HepG2 (cell line): ENCODE results near the gene FANCG. TPM values are rescaled to one million over a fixed set of nuclear protein-coding genes. Genes with fewer than 3 reads are reported as not detected.

Experiments used
- ATAC-seq: fragments of 200-7000 bp; cut with Tn5 transposase; 3 replicates; pipeline ENCODE4 v1.9.1; 2020; ENCODE audit warnings: mild to moderate bottlenecking, moderate library complexity
- BruUV-seq: library from RNA; stranded (reverse); fragments of 400-500 nt; replicated peaks from 2 replicates; lab custom pipeline; 2021; lab: Mats Ljungman, UMichigan
- CTCF ChIA-PET: fragments of 300-600 bp; formaldehyde crosslinking; extraction: SDS; loops from one replicate; lab custom pipeline; 2021; ENCODE audit warnings: low total read pairs, inconsistent platforms, low intra/inter-chr PET ratio; lab: Yijun Ruan, JAX
- POLR2A ChIA-PET: fragments of 350-600 bp; sonication (Branson Sonifier 250); formaldehyde crosslinking; loops from one replicate; lab custom pipeline; 2020; ENCODE audit warnings: antibody characterized with exemption, inconsistent platforms; lab: Yijun Ruan, JAX
- DNase-seq: peaks from one replicate; pipeline ENCODE4 v3.0.0-alpha.2; 2015; ENCODE audit warnings: low spot score
- FAIRE-seq: peaks from 3 replicates; lab custom pipeline; 2011; peaks lifted over from hg19 to GRCh38; lab: Jason Lieb, UNC
- H2AFZ ChIP-seq: one replicate; pipeline ENCODE4 v1.6.1; 2011; ENCODE audit warnings: low read length, inconsistent platforms
- H3K27ac ChIP-seq: fragments of 300-600 bp; 3 replicates; pipeline ENCODE4 v1.8.0; 2011; ENCODE audit warnings: mixed run types, mild to moderate bottlenecking, mixed read lengths, low read length, inconsistent platforms; ENCODE audit not compliant: insufficient read depth; ENCODE audit errors: extremely low read length
- H3K27me3 ChIP-seq, 2 experiments: fragments of 200-600 bp in 1 of 2; 2 replicates in 1 of 2; 3 replicates in 1 of 2; pipeline versions ENCODE4 v1.6.0 to v1.8.0; 2011; ENCODE audit warnings: low read length in 2 of 2, mild to moderate bottlenecking in 2 of 2, moderate library complexity in 2 of 2, inconsistent platforms in 1 of 2; ENCODE audit not compliant: insufficient read depth in 2 of 2, control insufficient read depth in 1 of 2
- H3K36me3 ChIP-seq, 2 experiments: fragments of 200-600 bp in 1 of 2; replicated peaks in 1 of 2; 2 replicates in 1 of 2; 3 replicates in 1 of 2; pipeline versions ENCODE4 v1.5.1 to v1.8.0; 2011; ENCODE audit warnings: low read length in 2 of 2, inconsistent platforms in 1 of 2; ENCODE audit not compliant: insufficient read depth in 2 of 2, control insufficient read depth in 1 of 2
- H3K4me1 ChIP-seq: 2 replicates; pipeline ENCODE4 v1.5.1; 2012; ENCODE audit warnings: low read length, inconsistent platforms; ENCODE audit not compliant: insufficient read depth
- H3K4me2 ChIP-seq: 2 replicates; pipeline ENCODE4 v1.6.0; 2011; ENCODE audit warnings: low read depth, low read length, inconsistent platforms
- H3K4me3 ChIP-seq, 3 experiments: fragments of 200-600 bp in 1 of 3; sonication (generic), shearing (Covaris generic) in 1 of 3; replicated peaks in 1 of 3; 2 replicates each; pipeline ENCODE4 v1.5.1; 2011 to 2016; ENCODE audit warnings: low read length in 3 of 3, inconsistent platforms in 2 of 3, low read depth in 2 of 3, mild to moderate bottlenecking in 2 of 3, control low read depth in 1 of 3, mixed read lengths in 1 of 3; ENCODE audit not compliant: insufficient read depth in 1 of 3
- H3K79me2 ChIP-seq: one replicate; pipeline ENCODE4 v1.6.1; 2011; ENCODE audit warnings: low read length, inconsistent platforms; ENCODE audit not compliant: insufficient read depth
- H3K9ac ChIP-seq: 2 replicates; pipeline ENCODE4 v1.6.0; 2011; ENCODE audit warnings: mild to moderate bottlenecking, low read depth, low read length, inconsistent platforms; ENCODE audit not compliant: insufficient read depth
- H3K9me3 ChIP-seq: 2 replicates; pipeline ENCODE4 v1.5.1; 2012; ENCODE audit warnings: mild to moderate bottlenecking, low read length
- H4K20me1 ChIP-seq: 2 replicates; pipeline ENCODE4 v1.6.0; 2011; ENCODE audit warnings: inconsistent platforms, mild to moderate bottlenecking, low read length, moderate library complexity; ENCODE audit not compliant: insufficient read depth
- ASH2L ChIP-seq: fragments of 300-600, 200-600 bp; sonication (generic); IDR thresholded peaks from 2 replicates; pipeline ENCODE4 v1.7.0; 2017; ENCODE audit warnings: low read depth, mild to moderate bottlenecking, moderate library complexity, mixed read lengths, low read length; ENCODE audit not compliant: insufficient read length
- ATAD3A ChIP-seq: sonication (generic); formaldehyde crosslinking; IDR thresholded peaks from 2 replicates; pipeline ENCODE4 v1.4.0; 2020; ENCODE audit warnings: missing genetic modification reagents
- MED8 ChIP-seq: sonication (generic); formaldehyde crosslinking; IDR thresholded peaks from 2 replicates; pipeline ENCODE4 v1.8.1; 2023; ENCODE audit warnings: mild to moderate bottlenecking, missing genetic modification reagents; ENCODE audit not compliant: insufficient replicate concordance
- RCOR2 ChIP-seq: IDR thresholded peaks from 2 replicates; pipeline ENCODE4 v1.6.1; 2016; ENCODE audit warnings: missing biosample characterization, missing genetic modification reagents
- SOX6 ChIP-seq, 2 experiments: fragments of 450-650 bp in 1 of 2; sonication (generic) in 1 of 2; formaldehyde crosslinking in 1 of 2; IDR thresholded peaks; 2 replicates each; pipeline versions ENCODE4 v1.4.0 to v1.6.1; 2017 to 2020; ENCODE audit warnings: antibody characterized with exemption in 1 of 2, mild to moderate bottlenecking in 1 of 2, missing genetic modification reagents in 1 of 2
- WIZ ChIP-seq: sonication (generic); formaldehyde crosslinking; IDR thresholded peaks from 2 replicates; pipeline ENCODE4 v1.5.1; 2020; ENCODE audit warnings: mild to moderate bottlenecking, missing genetic modification reagents
- in situ Hi-C: cut with HindIII; loops from 2 replicates; pipeline ENCODE4 v1.10.0; 2017; ENCODE audit warnings: low pct_unique_long_range_greater_than_20kb; ENCODE audit not compliant: extremely low pct_ligation_motif_present
- intact Hi-C: fragments of 100-400 bp; cut with micrococcal nuclease; formaldehyde crosslinking; loops from one replicate; pipeline ENCODE4 v1.10.0; 2022; ENCODE audit not compliant: unreplicated experiment
- polyA plus RNA-seq, 8 experiments: library from polyadenylated mRNA; depleted of rRNA in 3 of 8; stranded (reverse) in 7 of 8; unstranded in 1 of 8; fragments of >200 nt; fragmentation: Illumina TruSeq in 4 of 8; extraction: Trizol in 4 of 8; gene quantifications; 2 replicates each; pipeline versions ENCODE4 v1.2.1 to v1.2.3, GENCODE V29; 2011 to 2016; ENCODE audit warnings: low read depth in 4 of 8, missing spikeins in 1 of 8, mixed read lengths in 1 of 8; ENCODE audit not compliant: insufficient read depth in 1 of 8
- total RNA-seq, 5 experiments: library from RNA; depleted of rRNA; stranded (reverse); fragments of >200 nt; fragmentation: Illumina TruSeq; extraction: Trizol; gene quantifications; 2 replicates each; pipeline ENCODE4 v1.2.3, GENCODE V29; 2016; ENCODE audit warnings: low read depth in 1 of 5
- TF ChIP-seq, protein P1 (sequence below): IDR thresholded peaks from 2 replicates; pipeline ENCODE4 v1.6.1; 2016; ENCODE audit warnings: low read depth, missing genetic modification reagents, missing compliant biosample characterization

Gene FANCG
- total and polyA plus RNA-seq, 2 of the 13 experiments (the other 11 are each of a cell fraction or from before 2014, with no cell fraction given), result 14.4 to 45.1 TPM

GRCh38 chr9:35028341-35028740 lies 51.4 kb downstream of the FANCG start:
- no peaks in the 10 kb centered on the region for H4K20me1 ChIP-seq
- H3K9ac ChIP-seq, result no peak overlapping the region
- intact Hi-C loops, result no loop called here
- H3K27ac ChIP-seq, result no peak overlapping the region
- no peaks in the 10 kb centered on the region for H3K79me2 ChIP-seq
- H3K36me3 ChIP-seq, result no peaks in the 10 kb centered on the region
- no peaks in the 10 kb centered on the region for H3K27me3 ChIP-seq
- H3K9me3 ChIP-seq, result no peaks in the 10 kb centered on the region
- POLR2A ChIA-PET, result no interaction called here
- CTCF ChIA-PET, result no interaction called here
- no peak overlapping the region for H3K4me2 ChIP-seq
- TF ChIP-seq RCOR2 (CRISPR knock-in tag) (no peak), SOX6 (IDR thresholded peaks at IDR 0.05) (no peak), SOX6 (CRISPR knock-in tag; IDR thresholded peaks at IDR 0.05) (no peak), WIZ (CRISPR knock-in tag) (no peak), ASH2L (no peak), MED8 (CRISPR knock-in tag) (no peak), ATAD3A (CRISPR knock-in tag) (no peak)
- TF ChIP-seq, protein P1, sequence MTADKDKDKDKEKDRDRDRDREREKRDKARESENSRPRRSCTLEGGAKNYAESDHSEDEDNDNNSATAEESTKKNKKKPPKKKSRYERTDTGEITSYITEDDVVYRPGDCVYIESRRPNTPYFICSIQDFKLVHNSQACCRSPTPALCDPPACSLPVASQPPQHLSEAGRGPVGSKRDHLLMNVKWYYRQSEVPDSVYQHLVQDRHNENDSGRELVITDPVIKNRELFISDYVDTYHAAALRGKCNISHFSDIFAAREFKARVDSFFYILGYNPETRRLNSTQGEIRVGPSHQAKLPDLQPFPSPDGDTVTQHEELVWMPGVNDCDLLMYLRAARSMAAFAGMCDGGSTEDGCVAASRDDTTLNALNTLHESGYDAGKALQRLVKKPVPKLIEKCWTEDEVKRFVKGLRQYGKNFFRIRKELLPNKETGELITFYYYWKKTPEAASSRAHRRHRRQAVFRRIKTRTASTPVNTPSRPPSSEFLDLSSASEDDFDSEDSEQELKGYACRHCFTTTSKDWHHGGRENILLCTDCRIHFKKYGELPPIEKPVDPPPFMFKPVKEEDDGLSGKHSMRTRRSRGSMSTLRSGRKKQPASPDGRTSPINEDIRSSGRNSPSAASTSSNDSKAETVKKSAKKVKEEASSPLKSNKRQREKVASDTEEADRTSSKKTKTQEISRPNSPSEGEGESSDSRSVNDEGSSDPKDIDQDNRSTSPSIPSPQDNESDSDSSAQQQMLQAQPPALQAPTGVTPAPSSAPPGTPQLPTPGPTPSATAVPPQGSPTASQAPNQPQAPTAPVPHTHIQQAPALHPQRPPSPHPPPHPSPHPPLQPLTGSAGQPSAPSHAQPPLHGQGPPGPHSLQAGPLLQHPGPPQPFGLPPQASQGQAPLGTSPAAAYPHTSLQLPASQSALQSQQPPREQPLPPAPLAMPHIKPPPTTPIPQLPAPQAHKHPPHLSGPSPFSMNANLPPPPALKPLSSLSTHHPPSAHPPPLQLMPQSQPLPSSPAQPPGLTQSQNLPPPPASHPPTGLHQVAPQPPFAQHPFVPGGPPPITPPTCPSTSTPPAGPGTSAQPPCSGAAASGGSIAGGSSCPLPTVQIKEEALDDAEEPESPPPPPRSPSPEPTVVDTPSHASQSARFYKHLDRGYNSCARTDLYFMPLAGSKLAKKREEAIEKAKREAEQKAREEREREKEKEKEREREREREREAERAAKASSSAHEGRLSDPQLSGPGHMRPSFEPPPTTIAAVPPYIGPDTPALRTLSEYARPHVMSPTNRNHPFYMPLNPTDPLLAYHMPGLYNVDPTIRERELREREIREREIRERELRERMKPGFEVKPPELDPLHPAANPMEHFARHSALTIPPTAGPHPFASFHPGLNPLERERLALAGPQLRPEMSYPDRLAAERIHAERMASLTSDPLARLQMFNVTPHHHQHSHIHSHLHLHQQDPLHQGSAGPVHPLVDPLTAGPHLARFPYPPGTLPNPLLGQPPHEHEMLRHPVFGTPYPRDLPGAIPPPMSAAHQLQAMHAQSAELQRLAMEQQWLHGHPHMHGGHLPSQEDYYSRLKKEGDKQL (CRISPR knock-in tag), result no peak
- DNase-seq (no peak), ATAC-seq (no peak), FAIRE-seq (no peak)
- in situ Hi-C loops, result no loop called here
- no peaks in the 10 kb centered on the region for H3K4me1 ChIP-seq
- no peak overlapping the region for H3K4me3 ChIP-seq
- no peak overlapping the region for H2AFZ ChIP-seq
- no TSS peak for BruUV-seq
